Measurements from ENCODE around the gene TATDN3.

GRCh38 chr1:212805767-212806166 is 14.1 kb downstream of the TATDN3 start:
- TF ChIP-seq CTCF (IDR thresholded peaks at IDR 0.05) (no peak), POLR2A (IDR thresholded peaks at IDR 0.05) (no peak)
